H1 (cell line): ENCODE measurements around the gene LAT. TPM values are rescaled to one million over a fixed set of nuclear protein-coding genes. Genes with fewer than 3 reads are reported as not detected.
A peak's percentile ranks its signal among the peaks of the same experiment; 100 is the strongest.

Experiments
- BCL11A ChIP-seq, 2 experiments: IDR thresholded peaks; one replicate each; pipeline ENCODE4 v1.6.1; 2011; ENCODE audit warnings: low read depth in 2 of 2, low read length in 2 of 2, mild to moderate bottlenecking in 2 of 2
- BRCA1 ChIP-seq: IDR thresholded peaks from 2 replicates; pipeline ENCODE4 v1.6.1; 2012; ENCODE audit warnings: low read depth, low read length, improper control_type of control experiment
- CBX8 ChIP-seq: fragments of 300-800, 300-1000 bp; sonication (generic); IDR thresholded peaks from 2 replicates; pipeline ENCODE4 v1.7.1; 2016; ENCODE audit warnings: low read depth, low read length, borderline replicate concordance
- CHD2 ChIP-seq: IDR thresholded peaks from 2 replicates; pipeline ENCODE4 v1.6.1; 2012; ENCODE audit warnings: low read length, improper control_type of control experiment
- EGR1 ChIP-seq: IDR thresholded peaks from 2 replicates; pipeline ENCODE4 v1.6.1; 2011; ENCODE audit warnings: low read depth, low read length, borderline replicate concordance
- EP300 ChIP-seq, 2 experiments: IDR thresholded peaks; 1 replicate in 1 of 2; 2 replicates in 1 of 2; pipeline ENCODE4 v1.6.1; 2011 to 2012; ENCODE audit warnings: low read depth in 2 of 2, low read length in 2 of 2, mild to moderate bottlenecking in 2 of 2, borderline replicate concordance in 1 of 2, inconsistent platforms in 1 of 2, moderate library complexity in 1 of 2
- EZH2 ChIP-seq: fragments of 200-600 bp; sonication (generic); IDR thresholded peaks from 2 replicates; pipeline ENCODE4 v1.7.1; 2012; ENCODE audit warnings: low read depth, mild to moderate bottlenecking, moderate library complexity, low read length, inconsistent platforms; ENCODE audit not compliant: severe bottlenecking
- GTF2F1 ChIP-seq: IDR thresholded peaks from 2 replicates; pipeline ENCODE4 v1.6.1; 2012; ENCODE audit warnings: low read depth, low read length, improper control_type of control experiment, borderline replicate concordance
- POU5F1 ChIP-seq: IDR thresholded peaks from 2 replicates; pipeline ENCODE4 v1.6.1; 2011; ENCODE audit warnings: low read depth, mild to moderate bottlenecking, low read length, moderate library complexity
- RNF2 ChIP-seq: fragments of 200-900, 300-1000 bp; sonication (generic); IDR thresholded peaks from 2 replicates; pipeline ENCODE4 v1.7.1; 2016; ENCODE audit warnings: borderline replicate concordance, low read depth, mild to moderate bottlenecking, antibody characterized with exemption, low read length; ENCODE audit not compliant: poor library complexity, severe bottlenecking; ENCODE audit errors: missing control alignments
- SAP30 ChIP-seq: fragments of 300-600 bp; sonication (generic); IDR thresholded peaks from 2 replicates; pipeline ENCODE4 v1.7.1; 2012; ENCODE audit warnings: low read length, moderate library complexity, mild to moderate bottlenecking, inconsistent platforms; ENCODE audit not compliant: insufficient read depth, insufficient replicate concordance
- SP2 ChIP-seq: IDR thresholded peaks from 2 replicates; pipeline ENCODE4 v1.6.1; 2012; ENCODE audit warnings: mild to moderate bottlenecking, low read length, inconsistent platforms
- TAF7 ChIP-seq: optimal IDR thresholded peaks from 2 replicates; pipeline ENCODE3; 2011; ENCODE audit warnings: low read depth, mild to moderate bottlenecking, inconsistent platforms, low read length, moderate library complexity, borderline replicate concordance
- TBP ChIP-seq: IDR thresholded peaks from 2 replicates; pipeline ENCODE4 v1.6.1; 2011; ENCODE audit warnings: low read depth, low read length, improper control_type of control experiment
- TCF12 ChIP-seq: IDR thresholded peaks from 2 replicates; pipeline ENCODE4 v1.6.1; 2011; ENCODE audit warnings: low read depth, mild to moderate bottlenecking, low read length
- TEAD4 ChIP-seq: IDR thresholded peaks from 2 replicates; pipeline ENCODE4 v1.6.1; 2012; ENCODE audit warnings: low read depth, low read length, inconsistent platforms, mixed read lengths
- polyA plus RNA-seq, 7 experiments: library from polyadenylated mRNA; depleted of rRNA in 3 of 7; stranded (reverse) in 5 of 7; unstranded in 2 of 7; fragments of >200 nt in 5 of 7; fragments of 200-250 nt in 2 of 7; gene quantifications; 1 replicate in 5 of 7; 2 replicates in 1 of 7; 4 replicates in 1 of 7; pipeline versions ENCODE4 v1.2.1 to v1.2.3, GENCODE V29; 2011 to 2013; ENCODE audit warnings: missing spikeins in 2 of 7, mixed read lengths in 2 of 7
- total RNA-seq: library from RNA; stranded (reverse); fragmentation: NEBNext Ultra II Directional; extraction: Animal tissue kit (Norgen Biotek cat#: 25700); gene quantifications from 2 replicates; pipeline ENCODE4 v1.2.1, GENCODE V29; 2021
- TF ChIP-seq, protein P1 (sequence below), 3 experiments: IDR thresholded peaks; 1 replicate in 2 of 3; 2 replicates in 1 of 3; pipeline versions ENCODE4 v1.5.1 to v1.6.1; 2011; ENCODE audit warnings: low read length in 3 of 3, mild to moderate bottlenecking in 3 of 3, inconsistent platforms in 2 of 3, low read depth in 1 of 3, moderate library complexity in 1 of 3; ENCODE audit not compliant: insufficient read depth in 1 of 3; ENCODE audit errors: control extremely low read depth in 1 of 3

The LAT gene
- total and polyA plus RNA-seq, 2 of the 8 experiments (the other 6 are each of a cell fraction or from before 2014, with no cell fraction given) = 2.7 to 3.4 TPM

GRCh38 chr16:28950648-28951409, 34.0 kb upstream of the LAT start, which contains the start of gene NFATC2IP (continued):
- TF ChIP-seq, protein P1, sequence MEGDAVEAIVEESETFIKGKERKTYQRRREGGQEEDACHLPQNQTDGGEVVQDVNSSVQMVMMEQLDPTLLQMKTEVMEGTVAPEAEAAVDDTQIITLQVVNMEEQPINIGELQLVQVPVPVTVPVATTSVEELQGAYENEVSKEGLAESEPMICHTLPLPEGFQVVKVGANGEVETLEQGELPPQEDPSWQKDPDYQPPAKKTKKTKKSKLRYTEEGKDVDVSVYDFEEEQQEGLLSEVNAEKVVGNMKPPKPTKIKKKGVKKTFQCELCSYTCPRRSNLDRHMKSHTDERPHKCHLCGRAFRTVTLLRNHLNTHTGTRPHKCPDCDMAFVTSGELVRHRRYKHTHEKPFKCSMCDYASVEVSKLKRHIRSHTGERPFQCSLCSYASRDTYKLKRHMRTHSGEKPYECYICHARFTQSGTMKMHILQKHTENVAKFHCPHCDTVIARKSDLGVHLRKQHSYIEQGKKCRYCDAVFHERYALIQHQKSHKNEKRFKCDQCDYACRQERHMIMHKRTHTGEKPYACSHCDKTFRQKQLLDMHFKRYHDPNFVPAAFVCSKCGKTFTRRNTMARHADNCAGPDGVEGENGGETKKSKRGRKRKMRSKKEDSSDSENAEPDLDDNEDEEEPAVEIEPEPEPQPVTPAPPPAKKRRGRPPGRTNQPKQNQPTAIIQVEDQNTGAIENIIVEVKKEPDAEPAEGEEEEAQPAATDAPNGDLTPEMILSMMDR (IDR thresholded peaks at IDR 0.05; ENCODE audit: control extremely low read depth in 1 of 3, insufficient read depth in 1 of 3, low read depth in 1 of 3, low read length in 3 of 3) = no peak
- TF ChIP-seq TCF12 (no peak), EP300 (IDR thresholded peaks at IDR 0.05; ENCODE audit: borderline replicate concordance in 1 of 2, low read depth in 2 of 2, low read length in 2 of 2) (no peak), BCL11A (IDR thresholded peaks at IDR 0.05; ENCODE audit: low read depth in 2 of 2, low read length in 2 of 2) (no peak), CHD2 (peak; percentile 94), RNF2 (no peak), SAP30 (no peak), TBP (peak; percentile 68; the same call in 1 of the 2 replicates), EGR1 (no peak), TEAD4 (no peak), TAF7 (peak; percentile 17), GTF2F1 (no peak), SP2 (peak; percentile 90), EZH2 (no peak), CBX8 (no peak), POU5F1 (no peak), BRCA1 (no peak)
